ENCODE data around the gene CALY. TPM values are rescaled to one million over a fixed set of nuclear protein-coding genes. Genes with fewer than 3 reads are reported as not detected.

Gene CALY
- total RNA-seq, 1 donor from 2014 or later, result not detected

DNA sequence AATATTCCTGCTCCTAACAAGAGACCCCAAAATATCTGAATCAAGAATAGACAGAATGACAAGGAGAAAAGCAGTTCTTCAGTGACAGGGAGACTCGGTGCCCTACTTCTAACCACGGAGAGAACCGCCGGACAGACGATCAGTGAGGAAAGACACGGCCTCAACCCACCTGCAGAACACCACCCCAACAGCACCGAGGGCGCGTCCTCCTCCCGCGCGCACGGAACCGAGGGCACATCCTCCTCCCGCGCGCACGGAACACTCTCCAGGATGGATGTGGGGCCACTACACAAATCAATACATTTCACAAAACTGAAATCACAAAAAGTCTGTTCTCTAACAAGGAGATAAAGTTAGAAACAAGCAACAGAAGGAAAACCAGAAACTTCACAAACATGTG, 50.3 kb downstream of the CALY start:
- peaks cover 84% of the 10 kb centered on the region for H3K36me3 Mint-ChIP-seq (ENCODE audit: low read depth)
- intact Hi-C loops (cut with micrococcal nuclease), result no loop called here
- ChIA-PET CTCF (no interaction called here), POLR2A (no interaction called here)
- no peak overlapping the region for H3K27ac Mint-ChIP-seq
- H3K27me3 Mint-ChIP-seq, result no peaks in the 10 kb centered on the region
- TF ChIP-seq, protein P1, sequence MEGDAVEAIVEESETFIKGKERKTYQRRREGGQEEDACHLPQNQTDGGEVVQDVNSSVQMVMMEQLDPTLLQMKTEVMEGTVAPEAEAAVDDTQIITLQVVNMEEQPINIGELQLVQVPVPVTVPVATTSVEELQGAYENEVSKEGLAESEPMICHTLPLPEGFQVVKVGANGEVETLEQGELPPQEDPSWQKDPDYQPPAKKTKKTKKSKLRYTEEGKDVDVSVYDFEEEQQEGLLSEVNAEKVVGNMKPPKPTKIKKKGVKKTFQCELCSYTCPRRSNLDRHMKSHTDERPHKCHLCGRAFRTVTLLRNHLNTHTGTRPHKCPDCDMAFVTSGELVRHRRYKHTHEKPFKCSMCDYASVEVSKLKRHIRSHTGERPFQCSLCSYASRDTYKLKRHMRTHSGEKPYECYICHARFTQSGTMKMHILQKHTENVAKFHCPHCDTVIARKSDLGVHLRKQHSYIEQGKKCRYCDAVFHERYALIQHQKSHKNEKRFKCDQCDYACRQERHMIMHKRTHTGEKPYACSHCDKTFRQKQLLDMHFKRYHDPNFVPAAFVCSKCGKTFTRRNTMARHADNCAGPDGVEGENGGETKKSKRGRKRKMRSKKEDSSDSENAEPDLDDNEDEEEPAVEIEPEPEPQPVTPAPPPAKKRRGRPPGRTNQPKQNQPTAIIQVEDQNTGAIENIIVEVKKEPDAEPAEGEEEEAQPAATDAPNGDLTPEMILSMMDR (IDR thresholded peaks at IDR 0.05), result no peak
- no peak overlapping the region for H3K4me3 Mint-ChIP-seq
- no peaks in the 10 kb centered on the region for H3K9me3 Mint-ChIP-seq
- DNase-seq (no peak), ATAC-seq (ENCODE audit: low read depth) (no peak)
- H3K4me1 Mint-ChIP-seq, result no peaks in the 10 kb centered on the region

DNA sequence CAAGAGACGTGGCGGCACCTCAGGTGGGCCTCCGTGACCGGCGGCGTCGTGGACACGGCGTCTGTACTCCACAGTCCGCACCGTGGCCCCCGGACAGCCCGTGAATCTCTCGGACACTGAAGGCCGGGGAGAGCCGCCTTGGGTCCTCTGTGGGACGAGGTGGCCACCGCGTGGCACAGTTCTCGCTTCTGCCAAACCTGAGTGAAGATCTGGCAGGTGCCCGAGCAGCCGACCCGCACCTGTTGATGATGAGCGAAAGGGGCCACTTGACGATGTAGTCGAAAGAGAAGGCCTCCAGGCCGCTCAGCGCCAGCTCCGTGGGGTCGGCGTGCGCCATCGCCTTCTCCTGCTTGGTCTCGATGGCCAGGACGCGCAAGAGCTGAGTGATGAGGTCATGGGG, 51.5 kb downstream of the CALY start:
- ChIA-PET POLR2A (interaction anchor here (1.5 kb wide), 1 partner anchor 9 kb away, joined by 9 read pairs; the partner anchor contains the start of gene ADAM8), CTCF (interaction anchor here (1.9 kb wide), 1 partner anchor 23 kb away, joined by 5 read pairs; no protein-coding TSS in a partner anchor)

DNA sequence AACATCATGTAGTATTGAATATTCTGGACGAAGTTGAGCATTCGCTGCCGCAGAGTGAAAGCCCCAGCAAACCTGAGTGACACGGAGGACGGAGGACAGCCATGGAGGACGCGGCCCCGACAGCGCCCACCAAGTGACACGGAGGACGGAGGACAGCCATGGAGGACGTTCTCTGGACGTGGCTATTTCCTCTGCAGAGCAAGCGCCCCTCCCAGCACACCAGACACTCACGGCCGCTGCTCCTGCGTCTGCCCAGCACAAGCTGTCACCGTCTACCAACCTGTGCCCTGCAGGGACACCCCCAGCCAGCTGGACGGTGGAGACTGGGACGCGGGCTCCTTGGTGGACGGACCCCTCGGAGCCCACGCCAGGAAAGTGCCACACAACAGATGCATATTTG, 52.8 kb downstream of the CALY start:
- Mint-ChIP-seq H3K36me3 (ENCODE audit: low read depth) (peaks cover 73% of the 10 kb centered on the region), H3K27ac (no peak overlapping the region), H3K4me3 (no peak overlapping the region), H3K27me3 (no peaks in the 10 kb centered on the region), H3K9me3 (no peaks in the 10 kb centered on the region), H3K4me1 (peaks cover 11% of the 10 kb centered on the region)
- DNase-seq (no peak), ATAC-seq (ENCODE audit: low read depth) (no peak)
- POLR2A ChIA-PET, result interaction anchor here (1.5 kb wide), 1 partner anchor 8 kb away, joined by 9 read pairs; the partner anchor contains the start of gene ADAM8
- TF ChIP-seq, protein P1 (IDR thresholded peaks at IDR 0.05), result no peak
- intact Hi-C loops (cut with micrococcal nuclease), result no loop called here
- CTCF ChIA-PET, result interaction anchor here (1.9 kb wide), 1 partner anchor 24 kb away, joined by 5 read pairs; no protein-coding TSS in a partner anchor

More for the DNA sequence above, 51.5 kb downstream of the CALY start:
- peaks cover 82% of the 10 kb centered on the region for H3K36me3 Mint-ChIP-seq (ENCODE audit: low read depth)
- no peaks in the 10 kb centered on the region for H3K4me1 Mint-ChIP-seq
- no peaks in the 10 kb centered on the region for H3K9me3 Mint-ChIP-seq
- DNase-seq (no peak), ATAC-seq (ENCODE audit: low read depth) (no peak)
- intact Hi-C loops (cut with micrococcal nuclease), result no loop called here
- H3K27ac Mint-ChIP-seq, result no peak overlapping the region
- H3K4me3 Mint-ChIP-seq, result no peak overlapping the region
- H3K27me3 Mint-ChIP-seq, result no peaks in the 10 kb centered on the region
- TF ChIP-seq, protein P1 (IDR thresholded peaks at IDR 0.05), result no peak

DNA sequence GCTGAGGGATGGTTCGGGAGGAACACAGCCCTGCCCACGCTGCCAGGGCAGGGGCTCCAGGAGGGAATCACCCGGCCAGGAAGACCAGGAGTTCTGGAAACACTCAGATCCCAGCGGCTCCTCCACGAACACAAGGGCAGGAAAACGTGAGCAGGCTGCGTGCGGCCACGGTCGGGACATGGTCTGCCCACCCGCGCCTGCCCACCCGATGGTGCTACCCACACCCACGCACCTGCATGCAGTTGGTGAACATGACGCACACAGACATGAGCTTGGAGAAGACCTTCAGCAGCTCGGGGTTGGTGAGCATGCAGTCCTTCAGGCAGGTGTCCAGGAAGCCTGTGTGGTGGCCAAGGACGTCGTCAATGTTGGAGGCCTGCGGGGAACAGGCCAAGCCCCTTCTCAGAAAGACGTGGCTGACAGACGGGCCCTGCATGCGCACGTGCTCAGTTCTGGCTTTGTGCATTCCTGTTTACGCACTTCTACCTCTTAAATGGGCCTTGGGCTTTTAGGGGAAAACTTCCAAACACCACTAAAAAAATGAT, 53.8 kb downstream of the CALY start:
- intact Hi-C loops (cut with micrococcal nuclease), result no loop called here
- Mint-ChIP-seq H3K27me3 (no peaks in the 10 kb centered on the region), H3K4me1 (peaks cover 21% of the 10 kb centered on the region), H3K27ac (no peak overlapping the region), H3K36me3 (ENCODE audit: low read depth) (peaks cover 70% of the 10 kb centered on the region), H3K9me3 (no peaks in the 10 kb centered on the region), H3K4me3 (no peak overlapping the region)
- DNase-seq (no peak), ATAC-seq (ENCODE audit: low read depth) (no peak)
- ChIA-PET POLR2A (no interaction called here), CTCF (no interaction called here)
- TF ChIP-seq, protein P1 (IDR thresholded peaks at IDR 0.05), result no peak

DNA sequence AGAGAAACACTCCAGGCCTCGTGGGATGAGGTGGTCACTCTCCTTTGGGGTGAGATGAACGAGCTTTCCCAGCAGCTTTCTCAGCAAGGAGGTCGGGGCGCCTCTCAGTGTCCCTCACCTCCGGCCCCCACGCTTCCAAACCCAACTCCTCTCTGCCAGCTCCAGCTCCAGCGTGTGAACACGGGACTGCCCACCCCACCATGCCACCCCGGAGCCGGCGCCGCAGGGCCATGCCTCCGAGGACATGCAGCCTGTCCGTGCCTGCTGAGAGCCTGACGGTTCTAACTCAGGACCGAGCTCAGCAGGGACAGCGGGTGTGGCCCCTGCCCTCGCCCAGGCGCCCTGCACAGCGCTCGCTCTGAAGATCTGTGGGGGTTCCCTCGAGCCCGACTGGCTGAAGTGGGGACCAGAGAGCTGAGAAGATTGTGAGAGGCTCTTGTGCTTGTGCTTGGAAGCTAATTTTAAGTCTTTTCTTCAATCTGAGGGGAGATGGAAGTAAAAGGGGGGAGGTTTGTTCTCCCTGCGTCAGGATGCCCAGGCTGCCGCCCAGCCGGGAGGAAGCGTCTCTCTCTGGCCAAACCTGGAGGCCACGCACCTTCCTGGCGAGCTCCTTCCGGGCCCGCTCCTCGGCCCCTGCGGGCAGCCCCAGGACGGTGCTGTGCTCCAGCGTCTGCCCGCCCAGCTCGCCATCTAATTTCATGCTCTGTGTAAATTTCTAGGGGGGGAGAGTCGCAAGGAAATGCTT, 54.9 kb downstream of the CALY start:
- DNase-seq (no peak), ATAC-seq (ENCODE audit: low read depth) (no peak)
- no peaks in the 10 kb centered on the region for H3K27me3 Mint-ChIP-seq
- H3K27ac Mint-ChIP-seq, result no peak overlapping the region
- ChIA-PET CTCF (interaction anchor here (3.1 kb wide), 1 partner anchor 26 kb away, joined by 7 read pairs; no protein-coding TSS in a partner anchor), POLR2A (no interaction called here)
- H3K9me3 Mint-ChIP-seq, result no peaks in the 10 kb centered on the region
- peaks cover 61% of the 10 kb centered on the region for H3K36me3 Mint-ChIP-seq (ENCODE audit: low read depth)
- TF ChIP-seq, protein P1 (IDR thresholded peaks at IDR 0.05), result no peak
- intact Hi-C loops (cut with micrococcal nuclease), result no loop called here
- H3K4me1 Mint-ChIP-seq, result peaks cover 30% of the 10 kb centered on the region
- no peak overlapping the region for H3K4me3 Mint-ChIP-seq
